Measurements from ENCODE around the gene CELSR3. TPM values are rescaled to one million over a fixed set of nuclear protein-coding genes. Genes with fewer than 3 reads are reported as not detected.

The CELSR3 gene
- total RNA-seq, 1 donor from 2014 or later: 2.3 TPM

DNA sequence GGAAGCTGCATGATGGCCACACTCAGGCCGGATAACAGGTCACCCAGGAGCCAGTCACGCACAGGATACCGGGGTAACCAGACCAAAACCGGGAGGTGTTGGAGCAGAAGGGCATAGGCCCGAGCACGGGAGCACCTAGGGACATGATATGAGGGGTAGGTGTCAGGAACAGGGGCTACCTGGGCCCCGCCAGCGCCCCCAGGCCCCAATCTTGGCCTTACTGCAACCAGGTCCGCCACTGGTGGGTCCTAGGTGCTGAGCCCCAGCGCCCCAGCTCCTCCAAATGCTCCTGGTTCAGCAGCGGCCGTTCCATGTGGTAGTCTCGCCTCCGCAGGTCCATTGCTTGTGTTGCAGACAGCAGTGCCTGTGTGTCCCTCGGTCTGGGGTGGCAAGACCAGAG lies 29.4 kb downstream of the CELSR3 start:
- no peak overlapping the region for H3K27ac Mint-ChIP-seq
- peaks cover 15% of the 10 kb centered on the region for H3K4me1 Mint-ChIP-seq
- H3K4me3 Mint-ChIP-seq: no peak overlapping the region
- DNase-seq (no peak), ATAC-seq (ENCODE audit: low read depth) (no peak)
- TF ChIP-seq CTCF (IDR thresholded peaks at IDR 0.05): no peak
- peaks cover 2% of the 10 kb centered on the region for H3K36me3 Mint-ChIP-seq (ENCODE audit: low read depth)
- no peaks in the 10 kb centered on the region for H3K27me3 Mint-ChIP-seq
- intact Hi-C loops (cut with micrococcal nuclease): no loop called here
- POLR2A ChIA-PET: interaction anchor here (1.0 kb wide), 1 partner anchor 10 kb away, joined by 3 read pairs; no protein-coding TSS in a partner anchor
- H3K9me3 Mint-ChIP-seq: no peaks in the 10 kb centered on the region
- CTCF ChIA-PET: no interaction called here

DNA sequence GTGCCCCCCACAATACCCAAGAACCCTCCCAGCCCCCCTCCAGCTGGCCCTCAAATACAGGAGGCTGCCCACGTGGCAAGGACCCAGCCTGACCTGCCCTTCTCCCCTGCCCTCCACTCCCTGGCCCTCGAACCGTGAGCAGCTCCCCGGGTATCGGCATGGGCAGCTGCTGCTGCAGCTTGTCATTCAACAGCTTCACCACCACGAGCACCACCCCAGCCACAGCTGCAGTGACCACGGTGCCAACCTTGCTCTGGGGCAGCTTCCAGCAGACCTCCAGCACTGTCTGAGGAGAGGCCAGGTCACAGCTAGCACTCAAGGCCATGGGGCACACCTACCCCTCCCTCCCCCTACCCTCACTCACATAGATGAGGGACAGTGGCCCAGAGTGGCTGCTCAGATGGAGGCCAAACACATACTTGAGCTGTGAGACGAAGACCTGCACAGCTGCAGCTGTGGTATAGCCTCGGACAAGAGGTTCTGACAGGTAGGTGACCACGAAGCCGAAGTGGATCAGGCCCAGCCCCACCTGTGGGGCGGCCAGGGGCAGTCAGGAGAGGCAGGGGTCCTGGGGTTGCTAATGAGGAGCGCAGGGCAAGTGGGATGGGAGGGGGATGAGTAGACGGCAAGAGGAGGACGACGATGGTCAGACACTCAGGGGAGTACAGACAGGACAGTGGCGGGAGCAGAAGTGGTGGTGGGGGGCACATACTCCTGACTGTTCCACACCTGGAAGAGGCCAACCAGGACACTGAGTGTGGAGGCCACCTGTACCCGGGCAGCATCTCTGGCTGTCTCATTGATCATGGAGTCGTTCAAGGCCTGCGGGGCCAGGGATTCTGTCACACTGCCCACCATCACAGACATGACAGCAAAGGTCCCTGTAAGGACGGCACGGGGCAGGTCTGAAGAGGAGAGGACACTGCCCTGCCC lies 30.9 kb downstream of the CELSR3 start:
- Mint-ChIP-seq H3K36me3 (ENCODE audit: low read depth) (peaks cover 7% of the 10 kb centered on the region), H3K27me3 (no peaks in the 10 kb centered on the region), H3K9me3 (no peaks in the 10 kb centered on the region), H3K27ac (no peak overlapping the region), H3K4me1 (peaks cover 15% of the 10 kb centered on the region), H3K4me3 (no peak overlapping the region)
- intact Hi-C loops (cut with micrococcal nuclease): no loop called here
- ChIA-PET CTCF (no interaction called here), POLR2A (interaction anchor here (1.0 kb wide), 1 partner anchor 72 kb away, joined by 3 read pairs; no protein-coding TSS in a partner anchor)
- no peak for TF ChIP-seq CTCF (IDR thresholded peaks at IDR 0.05)
- DNase-seq (no peak), ATAC-seq (ENCODE audit: low read depth) (no peak)

DNA sequence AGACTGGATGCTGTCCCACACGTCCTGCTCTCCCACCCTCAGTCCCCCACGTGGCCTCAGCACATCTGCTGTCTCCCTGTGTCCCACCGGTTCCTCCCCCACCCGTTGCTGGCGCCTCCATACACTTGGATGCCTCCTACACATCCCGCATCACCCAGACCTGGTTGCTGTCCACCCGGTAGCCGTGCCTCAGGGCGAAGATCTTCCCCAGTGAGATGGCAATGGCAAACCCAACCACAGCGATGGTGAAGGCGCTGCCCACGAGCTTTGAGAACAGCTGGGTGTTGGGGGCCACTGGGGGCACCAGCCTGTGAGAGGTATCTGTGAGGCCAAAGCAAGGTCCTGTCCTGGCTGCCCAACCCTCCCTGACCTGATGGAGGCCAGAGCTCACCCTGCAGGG lies 31.9 kb downstream of the CELSR3 start:
- peaks cover 9% of the 10 kb centered on the region for H3K36me3 Mint-ChIP-seq (ENCODE audit: low read depth)
- no peak overlapping the region for H3K27ac Mint-ChIP-seq
- no peaks in the 10 kb centered on the region for H3K9me3 Mint-ChIP-seq
- TF ChIP-seq CTCF (IDR thresholded peaks at IDR 0.05): no peak
- intact Hi-C loops (cut with micrococcal nuclease): no loop called here
- DNase-seq (no peak), ATAC-seq (ENCODE audit: low read depth) (no peak)
- no peaks in the 10 kb centered on the region for H3K27me3 Mint-ChIP-seq
- H3K4me3 Mint-ChIP-seq: no peak overlapping the region
- POLR2A ChIA-PET: no interaction called here
- peaks cover 10% of the 10 kb centered on the region for H3K4me1 Mint-ChIP-seq
- CTCF ChIA-PET: no interaction called here

- TF ChIP-seq CTCF (IDR thresholded peaks at IDR 0.05): no peak
- DNase-seq (no peak), ATAC-seq (ENCODE audit: low read depth) (no peak)
- CTCF ChIA-PET: no interaction called here
- no peak overlapping the region for H3K4me3 Mint-ChIP-seq
- intact Hi-C loops (cut with micrococcal nuclease): no loop called here
- H3K9me3 Mint-ChIP-seq: no peaks in the 10 kb centered on the region
- H3K27me3 Mint-ChIP-seq: no peaks in the 10 kb centered on the region
- peaks cover 9% of the 10 kb centered on the region for H3K36me3 Mint-ChIP-seq (ENCODE audit: low read depth)
- POLR2A ChIA-PET: no interaction called here
- no peak overlapping the region for H3K27ac Mint-ChIP-seq
- H3K4me1 Mint-ChIP-seq: peaks cover 6% of the 10 kb centered on the region
Measured at GRCh38 chr3:48630407-48630806, 32.3 kb downstream of the CELSR3 start.

DNA sequence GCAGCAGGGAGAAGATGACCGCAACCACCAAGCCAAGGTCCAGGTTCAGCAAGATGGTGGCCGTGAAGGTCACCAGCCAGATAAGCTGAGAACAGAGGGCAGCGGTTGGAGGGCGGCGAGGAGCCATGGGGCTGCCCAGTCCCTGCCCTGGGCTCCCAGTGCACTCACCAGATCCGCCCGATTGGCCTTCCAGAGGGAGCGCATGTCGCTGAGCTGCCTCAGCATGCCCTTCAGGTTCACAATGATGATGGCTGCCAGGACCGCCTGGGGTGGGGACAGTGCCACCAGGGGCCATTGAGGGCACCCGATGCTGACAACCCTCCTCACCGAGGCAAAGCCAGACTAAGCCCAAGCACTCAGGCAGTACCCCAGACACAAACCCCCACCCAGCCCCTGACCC lies 32.8 kb downstream of the CELSR3 start:
- no peak overlapping the region for H3K27ac Mint-ChIP-seq
- TF ChIP-seq CTCF (IDR thresholded peaks at IDR 0.05): no peak
- intact Hi-C loops (cut with micrococcal nuclease): no loop called here

More for the DNA sequence above, 32.8 kb downstream of the CELSR3 start:
- ATAC-seq (ENCODE audit: low read depth): no peak
- POLR2A ChIA-PET: no interaction called here
- DNase-seq: no peak
- Mint-ChIP-seq H3K36me3 (ENCODE audit: low read depth) (peaks cover 10% of the 10 kb centered on the region), H3K27me3 (no peaks in the 10 kb centered on the region), H3K4me1 (peaks cover 6% of the 10 kb centered on the region), H3K4me3 (no peak overlapping the region), H3K9me3 (no peaks in the 10 kb centered on the region)
- CTCF ChIA-PET: no interaction called here
